NCI-H1417 (cell line): ENCODE data around the gene TRIM41.
"Not testable (repeated sequence)": the region's sequence is repeated elsewhere in the genome, so short reads cannot be mapped to it uniquely, and the experiment has no call there.

Source experiments
- DNase-seq, 3 experiments: peaks; one replicate each; lab custom pipeline; 2025; lab: John Stamatoyannopoulos, UW

Gene TRIM41

GRCh38 chr5:181193656-181194055, 29.4 kb upstream of the TRIM41 start:
- no peak for DNase-seq

GRCh38 chr5:181194489-181195248, 28.4 kb upstream of the TRIM41 start:
- no peak for DNase-seq

- DNase-seq, result no peak
Observed at GRCh38 chr5:181195249-181195761, 27.8 kb upstream of the TRIM41 start.

GRCh38 chr5:181197326-181197951, 25.6 kb upstream of the TRIM41 start:
- DNase-seq, result no peak

GRCh38 chr5:181198106-181198685, 24.9 kb upstream of the TRIM41 start:
- DNase-seq, result no peak

GRCh38 chr5:181198905-181199519, 24.1 kb upstream of the TRIM41 start:
- no peak for DNase-seq

- no peak for DNase-seq
Observed at GRCh38 chr5:181199881-181200638, 23.0 kb upstream of the TRIM41 start.

GRCh38 chr5:181200816-181201215, 22.3 kb upstream of the TRIM41 start:
- no peak for DNase-seq

- DNase-seq, result no peak
Observed at GRCh38 chr5:181203093-181203711, 19.9 kb upstream of the TRIM41 start.

GRCh38 chr5:181203777-181204112, 19.3 kb upstream of the TRIM41 start:
- no peak for DNase-seq

GRCh38 chr5:181204113-181204825, 18.8 kb upstream of the TRIM41 start:
- DNase-seq, result no peak

- no peak for DNase-seq
Observed at GRCh38 chr5:181204826-181205760, 18.0 kb upstream of the TRIM41 start, which contains the start of gene TRIM7. Gene TRIM7 (minus strand): TSS chr5:181205196. CDS start chr5:181205110, 86 bp downstream.

GRCh38 chr5:181205761-181206649, 17.1 kb upstream of the TRIM41 start:
- no peak for DNase-seq

- no peak for DNase-seq
Observed at GRCh38 chr5:181207214-181207959, 15.7 kb upstream of the TRIM41 start.

GRCh38 chr5:181207960-181208253, 15.2 kb upstream of the TRIM41 start:
- no peak for DNase-seq

GRCh38 chr5:181209006-181209405, 14.1 kb upstream of the TRIM41 start:
- not testable (repeated sequence) for DNase-seq

GRCh38 chr5:181210148-181210547, 12.9 kb upstream of the TRIM41 start:
- DNase-seq, result not testable (repeated sequence)

- DNase-seq, result not testable (repeated sequence)
Observed at GRCh38 chr5:181210698-181211097, 12.4 kb upstream of the TRIM41 start.
